Activated T-helper 17 cell treated with anti-CD3 and anti-CD28 coated beads, Interleukin-2, amount 50 U/mL, for 72 hours (primary cell): Measurements from ENCODE around the gene ALOX15B. TPM values are rescaled to one million over a fixed set of nuclear protein-coding genes. Genes with fewer than 3 reads are reported as not detected.

Source experiments
- ATAC-seq: fragments of 150-1000 bp; cut with Tn5 transposase; replicated peaks from 2 replicates; pipeline ENCODE4 v1.10.0; 2021; ENCODE audit warnings: mild to moderate bottlenecking, moderate library complexity
- H3K27ac Mint-ChIP-seq: one replicate; pipeline ENCODE4 v1.8.0; 2022; ENCODE audit warnings: mixed read lengths
- H3K27me3 Mint-ChIP-seq: one replicate; pipeline ENCODE4 v1.8.0; 2022; ENCODE audit warnings: mixed read lengths
- H3K36me3 Mint-ChIP-seq: one replicate; pipeline ENCODE4 v1.8.0; 2022; ENCODE audit warnings: low read depth, mild to moderate bottlenecking, mixed read lengths
- H3K4me1 Mint-ChIP-seq: one replicate; pipeline ENCODE4 v1.8.0; 2022; ENCODE audit warnings: mixed read lengths
- H3K4me3 Mint-ChIP-seq: one replicate; pipeline ENCODE4 v1.8.0; 2022; ENCODE audit warnings: mild to moderate bottlenecking, mixed read lengths
- H3K9me3 Mint-ChIP-seq: one replicate; pipeline ENCODE4 v1.8.0; 2022; ENCODE audit warnings: mixed read lengths
- total RNA-seq, 2 donors: library from RNA; stranded (reverse); gene quantifications; one replicate each; pipeline ENCODE4 v1.2.3, GENCODE V29; 2022

ALOX15B gene
- under 1 TPM in 1 of 2 donors, not detected in 1; 0.61 TPM for total RNA-seq

GRCh38 chr17:8038954-8039610, at the start of gene ALOX15B:
Gene ALOX15B (plus strand): TSS chr17:8039059. CDS start chr17:8039156, 97 bp downstream.
- Mint-ChIP-seq H3K27ac (no peak within 1 kb of the TSS), H3K9me3 (no peaks in the 10 kb centered on the region), H3K4me3 (no peak within 1 kb of the TSS), H3K36me3 (no peaks in the 10 kb centered on the region), H3K4me1 (no peaks in the 10 kb centered on the region), H3K27me3 (peaks cover 25% of the 10 kb centered on the region)
- no peak for ATAC-seq

GRCh38 chr17:7989781-7990655, 48.8 kb upstream of the ALOX15B start:
- H3K4me3 Mint-ChIP-seq, result peak overlapping the region; percentile 94

GRCh38 chr17:7992516-7992915, 46.3 kb upstream of the ALOX15B start:
- H3K27ac Mint-ChIP-seq, result peak overlapping the region; percentile 67
- no peak overlapping the region for H3K4me3 Mint-ChIP-seq
- H3K4me1 Mint-ChIP-seq, result peaks cover 12% of the 10 kb centered on the region
- no peak for ATAC-seq
- no peaks in the 10 kb centered on the region for H3K9me3 Mint-ChIP-seq
- no peaks in the 10 kb centered on the region for H3K36me3 Mint-ChIP-seq
- no peaks in the 10 kb centered on the region for H3K27me3 Mint-ChIP-seq

More at GRCh38 chr17:7989781-7990655, 48.8 kb upstream of the ALOX15B start:
- peaks cover 12% of the 10 kb centered on the region for H3K4me1 Mint-ChIP-seq
- peak overlapping the region; percentile 93 for H3K27ac Mint-ChIP-seq
- no peaks in the 10 kb centered on the region for H3K36me3 Mint-ChIP-seq
- H3K27me3 Mint-ChIP-seq, result no peaks in the 10 kb centered on the region
- H3K9me3 Mint-ChIP-seq, result no peaks in the 10 kb centered on the region
- ATAC-seq, result peak; percentile 94

GRCh38 chr17:7992924-7993323, 45.9 kb upstream of the ALOX15B start:
- H3K27me3 Mint-ChIP-seq, result no peaks in the 10 kb centered on the region
- no peak overlapping the region for H3K4me3 Mint-ChIP-seq
- no peaks in the 10 kb centered on the region for H3K36me3 Mint-ChIP-seq
- H3K4me1 Mint-ChIP-seq, result peaks cover 12% of the 10 kb centered on the region
- peak overlapping the region; percentile 67 for H3K27ac Mint-ChIP-seq
- no peak for ATAC-seq
- H3K9me3 Mint-ChIP-seq, result no peaks in the 10 kb centered on the region

GRCh38 chr17:7993972-7994589, 44.8 kb upstream of the ALOX15B start:
- Mint-ChIP-seq H3K27ac (no peak overlapping the region), H3K9me3 (no peaks in the 10 kb centered on the region), H3K36me3 (no peaks in the 10 kb centered on the region), H3K4me3 (no peak overlapping the region), H3K27me3 (peaks cover 5% of the 10 kb centered on the region), H3K4me1 (peaks cover 9% of the 10 kb centered on the region)
- ATAC-seq, result no peak

GRCh38 chr17:7995724-7996123, 43.1 kb upstream of the ALOX15B start:
- no peak overlapping the region for H3K4me3 Mint-ChIP-seq
- H3K27ac Mint-ChIP-seq, result no peak overlapping the region
- no peaks in the 10 kb centered on the region for H3K9me3 Mint-ChIP-seq
- ATAC-seq, result no peak
- H3K36me3 Mint-ChIP-seq, result no peaks in the 10 kb centered on the region
- peaks cover 5% of the 10 kb centered on the region for H3K4me1 Mint-ChIP-seq
- peaks cover 6% of the 10 kb centered on the region for H3K27me3 Mint-ChIP-seq

GRCh38 chr17:7997186-7997585, 41.7 kb upstream of the ALOX15B start:
- ATAC-seq, result peak; percentile 74
- H3K9me3 Mint-ChIP-seq, result no peaks in the 10 kb centered on the region
- peaks cover 5% of the 10 kb centered on the region for H3K4me1 Mint-ChIP-seq
- peaks cover 18% of the 10 kb centered on the region for H3K27me3 Mint-ChIP-seq
- H3K36me3 Mint-ChIP-seq, result no peaks in the 10 kb centered on the region
- no peak overlapping the region for H3K4me3 Mint-ChIP-seq
- H3K27ac Mint-ChIP-seq, result no peak overlapping the region

GRCh38 chr17:8001976-8002720, 36.7 kb upstream of the ALOX15B start, which contains the start of gene GUCY2D:
Gene GUCY2D (plus strand): TSS chr17:8002615. CDS start chr17:8003048, 433 bp downstream.
- no peaks in the 10 kb centered on the region for H3K9me3 Mint-ChIP-seq
- peaks cover 6% of the 10 kb centered on the region for H3K4me1 Mint-ChIP-seq
- H3K27me3 Mint-ChIP-seq, result peaks cover 37% of the 10 kb centered on the region
- ATAC-seq, result no peak
- H3K4me3 Mint-ChIP-seq, result peak within 1 kb of the TSS; percentile 41
- no peaks in the 10 kb centered on the region for H3K36me3 Mint-ChIP-seq
- no peak within 1 kb of the TSS for H3K27ac Mint-ChIP-seq

- peaks cover 6% of the 10 kb centered on the region for H3K4me1 Mint-ChIP-seq
- ATAC-seq, result no peak
- no peak overlapping the region for H3K4me3 Mint-ChIP-seq
- H3K27me3 Mint-ChIP-seq, result peaks cover 37% of the 10 kb centered on the region
- H3K36me3 Mint-ChIP-seq, result no peaks in the 10 kb centered on the region
- no peak overlapping the region for H3K27ac Mint-ChIP-seq
- H3K9me3 Mint-ChIP-seq, result no peaks in the 10 kb centered on the region
These were observed 35.9 kb upstream of the ALOX15B start for GRCh38 chr17:8002721-8003593.

GRCh38 chr17:8003594-8004181, 35.2 kb upstream of the ALOX15B start:
- Mint-ChIP-seq H3K36me3 (no peaks in the 10 kb centered on the region), H3K9me3 (no peaks in the 10 kb centered on the region), H3K27ac (no peak overlapping the region), H3K4me1 (peaks cover 6% of the 10 kb centered on the region), H3K27me3 (peaks cover 34% of the 10 kb centered on the region), H3K4me3 (no peak overlapping the region)
- no peak for ATAC-seq

- no peak overlapping the region for H3K4me3 Mint-ChIP-seq
- peaks cover 6% of the 10 kb centered on the region for H3K4me1 Mint-ChIP-seq
- peaks cover 32% of the 10 kb centered on the region for H3K27me3 Mint-ChIP-seq
- H3K9me3 Mint-ChIP-seq, result no peaks in the 10 kb centered on the region
- H3K36me3 Mint-ChIP-seq, result no peaks in the 10 kb centered on the region
- no peak overlapping the region for H3K27ac Mint-ChIP-seq
- ATAC-seq, result no peak
These were observed 34.0 kb upstream of the ALOX15B start for GRCh38 chr17:8004899-8005298.

- no peak for ATAC-seq
- H3K4me1 Mint-ChIP-seq, result peaks cover 6% of the 10 kb centered on the region
- no peaks in the 10 kb centered on the region for H3K9me3 Mint-ChIP-seq
- no peaks in the 10 kb centered on the region for H3K36me3 Mint-ChIP-seq
- no peak overlapping the region for H3K4me3 Mint-ChIP-seq
- peaks cover 32% of the 10 kb centered on the region for H3K27me3 Mint-ChIP-seq
- no peak overlapping the region for H3K27ac Mint-ChIP-seq
These were observed 33.5 kb upstream of the ALOX15B start for GRCh38 chr17:8005357-8005756.
